Choroid plexus epithelial cell (primary cell): ENCODE results near the gene ORMDL3.
"Not testable (repeated sequence)": the region's sequence is repeated elsewhere in the genome, so short reads cannot be mapped to it uniquely, and the experiment has no call there.

Experiments used
- DNase-seq: peaks from one replicate; pipeline ENCODE4 v3.0.0-alpha.2; 2010; ENCODE audit warnings: low read depth
- H3K4me3 ChIP-seq: 2 replicates; pipeline ENCODE4 v1.5.1; 2011; ENCODE audit warnings: low read depth, mild to moderate bottlenecking, control low read depth, low read length, moderate library complexity
- CTCF ChIP-seq: conservative IDR thresholded peaks from 2 replicates; pipeline ENCODE4 v1.5.1; 2011; ENCODE audit warnings: low read depth, mild to moderate bottlenecking, control low read depth, inconsistent platforms, low read length, moderate library complexity

Gene ORMDL3

GRCh38 chr17:39904990-39905288, 22.5 kb downstream of the ORMDL3 start:
- no peak overlapping the region for H3K4me3 ChIP-seq
- no peak for DNase-seq
- no peak for TF ChIP-seq CTCF

- DNase-seq, result peak; percentile 64
- no peak overlapping the region for H3K4me3 ChIP-seq
- no peak for TF ChIP-seq CTCF
These were observed 24.1 kb downstream of the ORMDL3 start for GRCh38 chr17:39903158-39903884.

GRCh38 chr17:39902027-39902426, 25.4 kb downstream of the ORMDL3 start:
- not testable (repeated sequence) for DNase-seq, H3K4me3 ChIP-seq

GRCh38 chr17:39899215-39899614, 28.2 kb downstream of the ORMDL3 start:
- DNase-seq, result no peak
- H3K4me3 ChIP-seq, result no peak overlapping the region
- no peak for TF ChIP-seq CTCF

GRCh38 chr17:39898088-39898487, 29.3 kb downstream of the ORMDL3 start:
- TF ChIP-seq CTCF, result no peak
- DNase-seq, result no peak
- no peak overlapping the region for H3K4me3 ChIP-seq

GRCh38 chr17:39894681-39895376, 32.6 kb downstream of the ORMDL3 start:
- TF ChIP-seq CTCF, result no peak
- no peak overlapping the region for H3K4me3 ChIP-seq
- DNase-seq, result no peak

- TF ChIP-seq CTCF, result no peak
- no peak overlapping the region for H3K4me3 ChIP-seq
- no peak for DNase-seq
These were observed 38.2 kb downstream of the ORMDL3 start for GRCh38 chr17:39889200-39889599.
